Endothelial cell of umbilical vein (primary cell): ENCODE data around the gene DPY19L2.
"Not testable (repeated sequence)": the region's sequence is repeated elsewhere in the genome, so short reads cannot be mapped to it uniquely, and the experiment has no call there.

Experiments
- CTCF ChIP-seq, 2 donors: IDR thresholded peaks; 1 replicate in 1 of 2; 2 replicates in 1 of 2; pipeline ENCODE4 v1.5.1; 2011; ENCODE audit warnings: low read length in 2 of 2, mild to moderate bottlenecking in 2 of 2, moderate library complexity in 2 of 2, control low read depth in 1 of 2, inconsistent platforms in 1 of 2, low read depth in 1 of 2; ENCODE audit not compliant: insufficient read depth in 1 of 2; ENCODE audit errors: extremely low read depth in 1 of 2
- FOS ChIP-seq: IDR thresholded peaks from 2 replicates; pipeline ENCODE4 v1.6.1; 2011; ENCODE audit warnings: mild to moderate bottlenecking, low read length, moderate library complexity, borderline replicate concordance; ENCODE audit not compliant: insufficient read depth
- POLR2A ChIP-seq: IDR thresholded peaks from 2 replicates; pipeline ENCODE4 v1.6.1; 2012; ENCODE audit warnings: low read depth, mild to moderate bottlenecking, control low read depth, low read length
- TF ChIP-seq, protein P1 (sequence below): IDR thresholded peaks from 2 replicates; pipeline ENCODE4 v1.6.1; 2011; ENCODE audit not compliant: insufficient read depth, insufficient read length

GRCh38 chr12:63663005-63663404, 5.3 kb downstream of the DPY19L2 start:
- TF ChIP-seq POLR2A; FOS; CTCF (IDR thresholded peaks at IDR 0.05; ENCODE audit: extremely low read depth in 1 of 2, insufficient read depth in 1 of 2, low read depth in 1 of 2, low read length in 2 of 2): not testable (repeated sequence)
- TF ChIP-seq, protein P1, sequence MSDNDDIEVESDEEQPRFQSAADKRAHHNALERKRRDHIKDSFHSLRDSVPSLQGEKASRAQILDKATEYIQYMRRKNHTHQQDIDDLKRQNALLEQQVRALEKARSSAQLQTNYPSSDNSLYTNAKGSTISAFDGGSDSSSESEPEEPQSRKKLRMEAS, result not testable (repeated sequence)
